Body of pancreas (tissue), 4 donors: ENCODE data around the gene HTRA2.

ENCODE experiments used
- POLR2A ChIP-seq, 3 donors: fragments of 450-650 bp; IDR thresholded peaks; one replicate each; pipeline ENCODE4 v1.6.1; 2016; ENCODE audit warnings: antibody characterized with exemption in 3 of 3, mild to moderate bottlenecking in 2 of 3
- TF ChIP-seq, protein P1 (sequence below), 7 experiments: fragments of 450-650 bp in 4 of 7; fragments of 200-600 bp in 3 of 7; sonication (generic) in 3 of 7; IDR thresholded peaks; one replicate each; pipeline ENCODE4 v1.5.1; 2016 to 2019; ENCODE audit warnings: antibody characterized with exemption in 7 of 7

DNA sequence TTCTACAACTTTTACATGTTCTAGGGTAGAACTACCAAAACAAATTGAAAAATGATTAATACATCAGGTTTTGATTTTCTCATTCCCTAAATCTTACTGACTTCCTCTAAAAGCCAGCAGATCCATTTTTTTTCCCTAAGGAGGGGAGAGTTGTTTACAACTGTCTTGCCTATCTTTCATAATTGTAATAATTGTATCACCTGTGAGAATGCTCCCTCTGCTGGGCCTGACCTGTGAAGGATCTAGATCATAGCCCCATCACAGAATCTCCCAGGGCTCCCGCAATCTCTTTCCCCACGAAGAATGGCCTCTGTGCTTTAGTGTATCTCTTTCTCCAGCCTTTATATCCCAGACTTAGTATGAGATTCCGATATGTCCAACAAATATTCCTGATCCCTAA is 14.9 kb downstream of the HTRA2 start:
- TF ChIP-seq, protein P1, sequence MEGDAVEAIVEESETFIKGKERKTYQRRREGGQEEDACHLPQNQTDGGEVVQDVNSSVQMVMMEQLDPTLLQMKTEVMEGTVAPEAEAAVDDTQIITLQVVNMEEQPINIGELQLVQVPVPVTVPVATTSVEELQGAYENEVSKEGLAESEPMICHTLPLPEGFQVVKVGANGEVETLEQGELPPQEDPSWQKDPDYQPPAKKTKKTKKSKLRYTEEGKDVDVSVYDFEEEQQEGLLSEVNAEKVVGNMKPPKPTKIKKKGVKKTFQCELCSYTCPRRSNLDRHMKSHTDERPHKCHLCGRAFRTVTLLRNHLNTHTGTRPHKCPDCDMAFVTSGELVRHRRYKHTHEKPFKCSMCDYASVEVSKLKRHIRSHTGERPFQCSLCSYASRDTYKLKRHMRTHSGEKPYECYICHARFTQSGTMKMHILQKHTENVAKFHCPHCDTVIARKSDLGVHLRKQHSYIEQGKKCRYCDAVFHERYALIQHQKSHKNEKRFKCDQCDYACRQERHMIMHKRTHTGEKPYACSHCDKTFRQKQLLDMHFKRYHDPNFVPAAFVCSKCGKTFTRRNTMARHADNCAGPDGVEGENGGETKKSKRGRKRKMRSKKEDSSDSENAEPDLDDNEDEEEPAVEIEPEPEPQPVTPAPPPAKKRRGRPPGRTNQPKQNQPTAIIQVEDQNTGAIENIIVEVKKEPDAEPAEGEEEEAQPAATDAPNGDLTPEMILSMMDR (IDR thresholded peaks at IDR 0.05): peak in 2 of 7 experiments; percentile 3 to 10
- TF ChIP-seq POLR2A (IDR thresholded peaks at IDR 0.05): no peak
